ENCODE measurements around the gene LOXHD1.

Gene LOXHD1

GRCh38 chr18:46601141-46601805, 55.7 kb downstream of the LOXHD1 start:
- ChIA-PET POLR2A (no interaction called here), CTCF (interaction anchor here (0.5 to 1.1 kb wide), 2 partner anchors 57 to 58 kb away, joined by 3 to 8 read pairs; no protein-coding TSS in a partner anchor)
- Histone ChIP-seq H3K27ac (ENCODE audit: extremely low read depth, low read depth, low read length) (no peak overlapping the region), H3K9me3 (ENCODE audit: control insufficient read depth, insufficient read depth, low read depth, low read length) (no peaks in the 10 kb centered on the region), H3K4me1 (ENCODE audit: control insufficient read depth, insufficient read depth, low read length) (peaks cover 2% of the 10 kb centered on the region; the same call in 1 of the 2 replicates), H3K36me3 (ENCODE audit: control insufficient read depth in 2 of 2, insufficient read depth in 1 of 2, low read length in 2 of 2) (no peaks in the 10 kb centered on the region), H3K4me3 (ENCODE audit: low read depth, low read length) (no peak overlapping the region)
- TF ChIP-seq ZNF18 (tag by site-specific recombination; IDR thresholded peaks at IDR 0.05) (no peak), ZBTB20 (tag by site-specific recombination; IDR thresholded peaks at IDR 0.05) (no peak), CTCF (tag by site-specific recombination; IDR thresholded peaks at IDR 0.05) (no peak), SP2 (tag by site-specific recombination; IDR thresholded peaks at IDR 0.05) (no peak), ZNF768 (tag by site-specific recombination; IDR thresholded peaks at IDR 0.05) (no peak), ZNF148 (tag by site-specific recombination; IDR thresholded peaks at IDR 0.05; ENCODE audit: borderline replicate concordance) (no peak), ZBTB21 (tag by site-specific recombination; IDR thresholded peaks at IDR 0.05) (no peak), MYNN (tag by site-specific recombination; IDR thresholded peaks at IDR 0.05; ENCODE audit: borderline replicate concordance) (no peak), GLI2 (tag by site-specific recombination; IDR thresholded peaks at IDR 0.05; ENCODE audit: borderline replicate concordance, low read depth) (no peak), ZSCAN23 (tag by site-specific recombination; IDR thresholded peaks at IDR 0.05) (no peak), ZBTB48 (tag by site-specific recombination; IDR thresholded peaks at IDR 0.05) (no peak), ZNF16 (tag by site-specific recombination; IDR thresholded peaks at IDR 0.05; ENCODE audit: low read depth) (no peak), ZNF629 (tag by site-specific recombination; IDR thresholded peaks at IDR 0.05) (no peak), ZBTB17 (tag by site-specific recombination; IDR thresholded peaks at IDR 0.05) (no peak), HIC1 (tag by site-specific recombination; IDR thresholded peaks at IDR 0.05) (no peak), IKZF3 (tag by site-specific recombination; IDR thresholded peaks at IDR 0.05) (no peak)

GRCh38 chr18:46596119-46596518, 60.9 kb downstream of the LOXHD1 start:
- TF ChIP-seq OSR2 (tag by site-specific recombination; IDR thresholded peaks at IDR 0.05): 0 out of 2 replicates have a peak, but pooled peaks have one; percentile 10
- no peak for TF ChIP-seq RBAK (tag by site-specific recombination; IDR thresholded peaks at IDR 0.05)
- Histone ChIP-seq H3K4me1 (ENCODE audit: control insufficient read depth, insufficient read depth, low read length) (peaks cover 8% of the 10 kb centered on the region), H3K9me3 (ENCODE audit: control insufficient read depth, insufficient read depth, low read depth, low read length) (no peaks in the 10 kb centered on the region), H3K27ac (ENCODE audit: extremely low read depth, low read depth, low read length) (no peak overlapping the region), H3K36me3 (ENCODE audit: control insufficient read depth in 2 of 2, insufficient read depth in 1 of 2, low read length in 2 of 2) (no peaks in the 10 kb centered on the region), H3K4me3 (ENCODE audit: low read depth, low read length) (no peak overlapping the region)
- CTCF ChIA-PET: interaction anchor here (0.6 kb wide), 1 partner anchor 1160 kb away, joined by 3 read pairs; no protein-coding TSS in a partner anchor
- POLR2A ChIA-PET: no interaction called here

All from HEK293 (cell line).